VCaP (cell line): ENCODE data around the gene TMEM123.

ENCODE experiments used
- H3K27ac ChIP-seq: fragments of 450-650 bp; 2 replicates; pipeline ENCODE4 v1.5.1; 2017
- TF ChIP-seq, protein P1 (sequence below): fragments of 450-650 bp; conservative IDR thresholded peaks from 2 replicates; pipeline ENCODE4 v1.5.1; 2017; ENCODE audit warnings: mild to moderate bottlenecking, moderate library complexity

The TMEM123 gene

DNA sequence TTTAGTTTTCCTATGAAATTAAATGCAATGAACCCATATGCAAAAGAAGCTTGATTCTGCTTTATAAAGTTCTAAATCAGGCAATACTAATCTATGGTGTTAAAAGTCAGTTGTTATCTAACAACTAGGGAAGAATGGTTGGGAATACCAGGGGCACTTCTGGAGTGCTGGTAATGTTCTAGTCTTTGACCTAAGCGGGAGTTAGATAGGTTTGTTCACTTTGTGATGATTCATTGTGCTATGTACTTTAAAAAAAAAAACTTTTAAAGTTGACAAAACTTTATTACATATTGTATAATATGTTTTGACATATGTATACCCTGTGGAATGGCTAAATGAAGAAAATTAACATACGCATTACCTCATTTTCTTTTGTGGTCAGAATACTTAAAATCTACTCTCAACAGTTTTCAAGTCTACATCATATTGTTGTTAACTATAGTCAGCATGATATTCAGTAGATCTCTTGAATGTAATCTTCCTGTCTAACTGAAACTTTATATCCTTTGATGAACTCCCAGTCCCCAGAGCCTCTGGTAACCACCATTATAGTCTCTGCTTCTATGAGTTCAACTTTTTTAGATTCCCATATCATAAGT is 66.3 kb downstream of the TMEM123 start:
- H3K27ac ChIP-seq: no peak overlapping the region
- TF ChIP-seq, protein P1, sequence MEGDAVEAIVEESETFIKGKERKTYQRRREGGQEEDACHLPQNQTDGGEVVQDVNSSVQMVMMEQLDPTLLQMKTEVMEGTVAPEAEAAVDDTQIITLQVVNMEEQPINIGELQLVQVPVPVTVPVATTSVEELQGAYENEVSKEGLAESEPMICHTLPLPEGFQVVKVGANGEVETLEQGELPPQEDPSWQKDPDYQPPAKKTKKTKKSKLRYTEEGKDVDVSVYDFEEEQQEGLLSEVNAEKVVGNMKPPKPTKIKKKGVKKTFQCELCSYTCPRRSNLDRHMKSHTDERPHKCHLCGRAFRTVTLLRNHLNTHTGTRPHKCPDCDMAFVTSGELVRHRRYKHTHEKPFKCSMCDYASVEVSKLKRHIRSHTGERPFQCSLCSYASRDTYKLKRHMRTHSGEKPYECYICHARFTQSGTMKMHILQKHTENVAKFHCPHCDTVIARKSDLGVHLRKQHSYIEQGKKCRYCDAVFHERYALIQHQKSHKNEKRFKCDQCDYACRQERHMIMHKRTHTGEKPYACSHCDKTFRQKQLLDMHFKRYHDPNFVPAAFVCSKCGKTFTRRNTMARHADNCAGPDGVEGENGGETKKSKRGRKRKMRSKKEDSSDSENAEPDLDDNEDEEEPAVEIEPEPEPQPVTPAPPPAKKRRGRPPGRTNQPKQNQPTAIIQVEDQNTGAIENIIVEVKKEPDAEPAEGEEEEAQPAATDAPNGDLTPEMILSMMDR: no peak

DNA sequence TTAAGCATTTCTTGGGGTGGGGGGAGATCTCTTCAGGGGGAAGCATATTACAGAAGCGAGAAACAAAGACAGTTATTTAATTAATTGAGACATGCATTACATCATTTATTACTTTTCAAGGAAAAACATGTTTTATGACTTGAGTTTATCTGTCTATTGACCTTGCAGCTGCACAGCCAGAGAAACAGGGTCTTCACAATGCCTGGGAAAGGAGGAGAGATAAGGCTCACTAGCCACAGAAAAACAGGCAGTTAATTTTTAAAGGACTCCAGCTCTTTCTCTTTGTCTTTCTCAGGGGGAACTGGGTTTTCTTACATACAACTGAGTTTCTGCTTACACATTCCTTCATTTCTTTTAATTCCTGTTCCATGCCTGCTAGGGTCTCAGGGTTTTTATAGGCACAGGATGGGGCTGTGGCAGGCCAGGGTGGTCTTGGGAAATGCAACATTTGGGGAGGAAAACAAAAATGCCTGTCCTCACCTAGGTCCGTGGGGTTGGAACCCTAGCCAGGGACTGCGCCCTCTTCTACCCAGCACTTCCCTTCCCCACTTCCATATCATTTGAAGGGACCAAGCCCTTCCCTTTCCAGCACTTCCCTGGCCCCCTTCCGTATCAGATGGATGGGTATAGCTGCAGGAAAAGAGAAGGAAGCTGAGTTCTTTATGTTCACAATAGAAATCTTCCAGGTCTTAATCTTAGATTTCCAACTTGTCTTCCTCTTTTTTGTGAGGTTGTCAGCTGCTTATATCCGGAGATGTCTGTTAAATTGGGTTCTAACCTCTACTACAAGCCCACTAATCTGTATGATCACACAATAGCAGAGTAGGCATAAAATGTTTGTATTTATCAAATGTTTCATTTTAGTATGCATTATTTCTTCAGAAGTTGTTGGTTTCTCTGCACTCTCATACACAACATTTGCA is 67.2 kb downstream of the TMEM123 start:
- TF ChIP-seq, protein P1: no peak
- H3K27ac ChIP-seq: no peak overlapping the region

DNA sequence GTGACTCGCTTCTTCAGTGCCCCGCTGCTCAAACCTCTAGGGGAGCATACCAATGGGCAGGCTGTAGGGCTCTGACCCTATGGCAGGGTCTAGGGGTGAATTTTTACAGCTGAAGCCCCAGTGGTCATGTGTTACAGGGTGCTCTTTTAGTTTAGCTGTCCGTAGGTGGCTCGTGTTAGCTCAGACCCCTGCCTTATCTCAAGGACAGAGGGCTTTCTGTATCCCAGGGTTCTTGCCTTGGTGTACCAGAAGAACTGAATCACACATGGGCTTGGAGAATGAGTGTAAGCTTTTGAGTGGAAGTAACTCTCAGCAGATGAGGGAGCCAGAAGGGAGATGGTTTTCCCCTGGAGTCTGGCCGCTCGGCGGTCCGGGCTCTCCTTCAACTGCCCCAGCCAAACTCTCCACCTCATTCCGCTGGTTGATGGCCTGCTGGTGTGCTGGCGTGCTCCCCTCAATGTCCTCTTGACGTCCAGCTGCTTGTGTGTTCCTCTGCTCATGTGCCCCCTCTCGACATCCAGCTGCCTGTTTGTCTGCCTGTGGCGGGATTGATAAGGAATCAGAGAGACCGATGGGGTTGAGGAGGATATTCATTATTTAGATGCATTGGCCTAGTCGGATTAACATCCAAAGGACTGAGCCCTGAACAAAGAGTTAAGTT is 68.0 kb downstream of the TMEM123 start:
- H3K27ac ChIP-seq: no peak overlapping the region
- TF ChIP-seq, protein P1: no peak

DNA sequence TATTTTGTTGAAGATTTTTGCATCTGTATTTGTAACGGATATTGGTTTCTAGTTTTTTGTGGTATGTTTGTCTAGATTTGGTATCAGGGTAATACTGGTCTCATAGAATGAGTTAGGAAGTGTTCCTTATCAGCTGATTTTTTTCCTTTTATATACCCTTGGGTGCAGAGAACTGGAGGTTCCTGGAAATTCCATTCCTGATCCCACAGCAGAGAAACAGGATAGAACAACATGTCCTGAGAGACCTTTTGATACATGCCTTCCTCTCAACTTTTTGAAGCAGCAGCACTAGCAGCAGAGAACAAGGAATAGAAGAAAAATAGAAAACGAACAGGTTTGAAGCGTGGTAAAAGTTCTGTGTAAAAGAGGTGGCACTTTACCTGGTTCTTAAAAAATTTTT is 68.7 kb downstream of the TMEM123 start:
- no peak overlapping the region for H3K27ac ChIP-seq
- TF ChIP-seq, protein P1: no peak

DNA sequence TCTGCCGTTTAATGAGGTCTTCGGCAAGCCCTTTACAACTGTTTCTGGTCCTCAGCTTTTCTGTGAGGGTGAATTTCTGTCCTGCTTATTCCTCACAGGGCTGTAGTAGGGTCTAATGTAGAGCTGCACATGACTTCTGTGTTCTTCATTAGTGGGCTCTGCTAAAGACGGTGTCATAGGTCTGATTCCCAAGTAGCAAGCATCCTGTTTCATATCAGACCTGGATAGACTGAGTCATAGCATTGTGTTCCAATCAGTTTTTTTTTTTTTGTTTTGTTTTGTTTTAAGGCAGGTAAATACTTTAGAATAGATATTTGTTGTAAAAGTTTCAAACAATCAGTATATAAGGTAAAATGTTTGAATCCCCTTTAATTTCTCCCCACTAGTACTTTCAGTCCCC is 70.2 kb downstream of the TMEM123 start:
- no peak overlapping the region for H3K27ac ChIP-seq
- TF ChIP-seq, protein P1: no peak

DNA sequence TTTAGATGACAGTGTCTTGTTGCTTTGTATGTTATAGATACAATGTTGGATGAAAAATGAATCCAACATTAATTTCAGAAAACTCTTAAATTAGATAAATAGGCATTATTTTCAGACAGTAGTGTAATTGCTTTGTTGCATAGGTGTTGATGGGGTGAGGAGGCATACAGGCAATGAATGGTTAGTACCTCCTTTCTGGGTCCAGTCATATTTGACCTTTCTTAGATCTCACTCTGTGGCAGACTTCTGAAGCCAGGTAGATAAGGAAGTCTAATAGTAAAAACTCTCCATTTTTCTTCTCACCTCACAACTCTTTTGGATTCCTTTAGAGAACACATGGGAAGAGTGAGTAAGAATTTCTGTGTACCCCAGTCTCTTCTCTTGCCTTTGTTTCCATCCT is 73.7 kb downstream of the TMEM123 start:
- H3K27ac ChIP-seq: no peak overlapping the region
- TF ChIP-seq, protein P1: no peak

DNA sequence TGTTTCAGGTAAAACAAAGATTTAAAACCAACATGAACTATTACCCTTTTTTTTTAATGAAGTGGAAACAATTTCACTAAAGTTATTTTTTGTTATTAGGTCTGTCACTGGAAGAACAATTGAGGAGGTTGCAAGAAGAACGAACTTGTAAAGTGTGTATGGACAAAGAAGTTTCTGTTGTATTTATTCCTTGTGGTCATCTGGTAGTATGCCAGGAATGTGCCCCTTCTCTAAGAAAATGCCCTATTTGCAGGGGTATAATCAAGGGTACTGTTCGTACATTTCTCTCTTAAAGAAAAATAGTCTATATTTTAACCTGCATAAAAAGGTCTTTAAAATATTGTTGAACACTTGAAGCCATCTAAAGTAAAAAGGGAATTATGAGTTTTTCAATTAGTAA is 74.7 kb downstream of the TMEM123 start:
- TF ChIP-seq, protein P1: no peak
- H3K27ac ChIP-seq: no peak overlapping the region
